ENCODE results near the gene ANKRD55. TPM values are rescaled to one million over a fixed set of nuclear protein-coding genes. Genes with fewer than 3 reads are reported as not detected.

The ANKRD55 gene
- total RNA-seq, 1 donor from 2014 or later, result 0.74 TPM

DNA sequence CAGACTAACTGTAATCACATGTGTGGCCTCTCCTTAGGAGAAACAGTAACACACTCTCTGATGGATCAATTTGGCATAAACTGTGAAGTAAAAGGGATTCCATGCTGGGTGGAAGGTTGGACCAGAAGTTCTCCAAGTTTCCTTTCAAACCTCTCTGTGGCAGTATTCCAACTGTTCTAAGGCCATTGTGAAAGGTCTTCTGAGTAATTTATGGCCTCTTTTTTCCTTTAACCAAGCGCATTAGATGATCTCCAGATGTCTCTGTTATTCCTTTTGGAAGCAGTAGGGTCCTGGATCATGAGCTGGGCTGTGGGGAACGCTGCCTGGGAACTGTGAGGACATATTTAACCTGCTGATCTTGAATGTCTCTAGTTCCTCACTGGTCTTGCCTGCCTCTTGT is 157.8 kb downstream of the ANKRD55 start:
- H3K27me3 ChIP-seq, result no peaks in the 10 kb centered on the region
- TF ChIP-seq POLR2AphosphoS5 (IDR thresholded peaks at IDR 0.05; ENCODE audit: insufficient read depth in 1 of 2, low read depth in 1 of 2) (peak; percentile 32 to 48), POLR2A (IDR thresholded peaks at IDR 0.05) (no peak)
- no peaks in the 10 kb centered on the region for H3K9me3 ChIP-seq
- intact Hi-C loops (cut with DNase I), result loop anchor here (10.0 kb wide), 2 partner anchors 51 to 81 kb away; partner anchors contain the start of gene IL6ST
- peak in 1 of 2 donors; percentile 94 for DNase-seq (ENCODE audit: extremely low spot score in 2 of 2)
- no peak overlapping the region for H3K4me3 ChIP-seq
- H3K36me3 ChIP-seq, result no peaks in the 10 kb centered on the region
- peaks cover 42% of the 10 kb centered on the region for H3K4me1 ChIP-seq
- H3K27ac ChIP-seq, result peak overlapping the region; percentile 82

DNA sequence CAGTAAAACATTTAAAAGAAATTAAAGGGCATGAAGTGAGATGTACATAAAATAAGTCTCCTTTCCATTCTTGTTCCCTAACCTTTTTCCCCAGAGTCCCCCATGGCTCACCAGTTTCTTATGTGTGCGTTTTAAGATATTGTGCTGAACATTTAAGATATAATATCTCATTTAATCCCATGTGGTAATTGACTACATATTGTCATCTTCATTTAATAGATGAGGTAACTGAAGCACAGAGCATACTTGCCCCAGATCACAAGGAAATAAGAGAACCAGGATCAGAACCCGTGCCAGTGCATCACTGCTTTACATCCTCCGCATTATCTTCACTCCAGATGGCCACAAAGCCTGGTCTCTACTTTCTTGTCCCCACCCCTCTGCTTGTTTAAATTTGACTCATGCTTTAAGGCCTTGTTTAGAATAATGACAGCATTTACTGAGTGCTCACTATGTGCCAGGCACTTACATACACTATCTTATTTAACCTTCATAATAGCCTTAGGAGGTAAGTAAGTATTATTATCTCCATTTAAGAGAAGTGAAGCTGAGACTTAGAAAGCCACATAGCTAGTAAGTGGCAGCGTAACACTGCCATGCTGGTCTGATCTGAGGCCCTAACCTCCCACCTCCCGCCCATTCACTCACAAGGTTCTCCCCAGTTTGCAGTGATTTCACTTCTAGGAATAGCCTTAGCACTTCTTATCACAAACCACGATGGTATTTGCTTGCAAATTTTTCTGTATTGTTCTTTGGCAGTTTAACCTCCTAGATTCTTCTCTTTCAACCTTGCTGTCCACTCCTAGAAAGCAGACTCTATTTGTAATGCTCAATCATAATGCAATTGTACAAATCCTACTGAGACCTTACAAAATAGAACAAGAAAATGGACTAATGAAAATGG is 160.0 kb downstream of the ANKRD55 start:
- no peak overlapping the region for H3K27ac ChIP-seq
- no peak overlapping the region for H3K4me3 ChIP-seq
- H3K27me3 ChIP-seq, result no peaks in the 10 kb centered on the region
- no peak for TF ChIP-seq POLR2A (IDR thresholded peaks at IDR 0.05)
- TF ChIP-seq, protein P1, sequence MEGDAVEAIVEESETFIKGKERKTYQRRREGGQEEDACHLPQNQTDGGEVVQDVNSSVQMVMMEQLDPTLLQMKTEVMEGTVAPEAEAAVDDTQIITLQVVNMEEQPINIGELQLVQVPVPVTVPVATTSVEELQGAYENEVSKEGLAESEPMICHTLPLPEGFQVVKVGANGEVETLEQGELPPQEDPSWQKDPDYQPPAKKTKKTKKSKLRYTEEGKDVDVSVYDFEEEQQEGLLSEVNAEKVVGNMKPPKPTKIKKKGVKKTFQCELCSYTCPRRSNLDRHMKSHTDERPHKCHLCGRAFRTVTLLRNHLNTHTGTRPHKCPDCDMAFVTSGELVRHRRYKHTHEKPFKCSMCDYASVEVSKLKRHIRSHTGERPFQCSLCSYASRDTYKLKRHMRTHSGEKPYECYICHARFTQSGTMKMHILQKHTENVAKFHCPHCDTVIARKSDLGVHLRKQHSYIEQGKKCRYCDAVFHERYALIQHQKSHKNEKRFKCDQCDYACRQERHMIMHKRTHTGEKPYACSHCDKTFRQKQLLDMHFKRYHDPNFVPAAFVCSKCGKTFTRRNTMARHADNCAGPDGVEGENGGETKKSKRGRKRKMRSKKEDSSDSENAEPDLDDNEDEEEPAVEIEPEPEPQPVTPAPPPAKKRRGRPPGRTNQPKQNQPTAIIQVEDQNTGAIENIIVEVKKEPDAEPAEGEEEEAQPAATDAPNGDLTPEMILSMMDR (IDR thresholded peaks at IDR 0.05), result no peak
- TF ChIP-seq POLR2AphosphoS5 (IDR thresholded peaks at IDR 0.05; ENCODE audit: insufficient read depth in 1 of 2, low read depth in 1 of 2), result no peak
- DNase-seq (ENCODE audit: extremely low spot score in 2 of 2), result no peak
- no peaks in the 10 kb centered on the region for H3K9me3 ChIP-seq
- H3K4me1 ChIP-seq, result peaks cover 35% of the 10 kb centered on the region
- no peaks in the 10 kb centered on the region for H3K36me3 ChIP-seq
- intact Hi-C loops (cut with DNase I), result loop anchor here (10.0 kb wide), 2 partner anchors 48 to 78 kb away; partner anchors contain the start of gene IL6ST

DNA sequence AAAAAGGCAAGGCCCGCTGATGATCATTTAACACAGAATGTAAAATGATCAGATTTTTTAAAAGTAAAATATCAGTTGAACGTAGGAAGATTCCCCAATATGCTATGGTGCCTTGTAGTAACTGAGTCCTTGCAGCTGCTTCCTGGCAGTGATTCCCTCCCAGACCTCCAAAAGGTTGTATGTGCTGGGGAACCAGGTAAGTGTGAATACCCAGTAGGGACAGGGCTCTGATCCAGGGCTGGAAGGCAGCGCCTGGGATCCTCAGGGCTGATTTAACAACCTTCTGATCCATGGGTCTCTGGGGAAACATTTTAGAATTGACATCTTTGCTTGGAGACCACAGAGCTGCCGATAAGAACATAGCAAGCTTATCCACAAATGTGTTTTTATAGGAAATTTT is 161.7 kb downstream of the ANKRD55 start:
- H3K27me3 ChIP-seq, result no peaks in the 10 kb centered on the region
- DNase-seq (ENCODE audit: extremely low spot score in 2 of 2), result no peak
- peak overlapping the region; percentile 57 for H3K27ac ChIP-seq
- H3K4me1 ChIP-seq, result peaks cover 22% of the 10 kb centered on the region
- H3K36me3 ChIP-seq, result no peaks in the 10 kb centered on the region
- H3K4me3 ChIP-seq, result no peak overlapping the region
- intact Hi-C loops (cut with DNase I), result loop anchor here (10.0 kb wide), 2 partner anchors 47 to 77 kb away; partner anchors contain the start of gene IL6ST
- TF ChIP-seq, protein P1 (IDR thresholded peaks at IDR 0.05), result no peak
- no peak for TF ChIP-seq POLR2A (IDR thresholded peaks at IDR 0.05)
- no peak for TF ChIP-seq POLR2AphosphoS5 (IDR thresholded peaks at IDR 0.05; ENCODE audit: insufficient read depth in 1 of 2, low read depth in 1 of 2)
- no peaks in the 10 kb centered on the region for H3K9me3 ChIP-seq

DNA sequence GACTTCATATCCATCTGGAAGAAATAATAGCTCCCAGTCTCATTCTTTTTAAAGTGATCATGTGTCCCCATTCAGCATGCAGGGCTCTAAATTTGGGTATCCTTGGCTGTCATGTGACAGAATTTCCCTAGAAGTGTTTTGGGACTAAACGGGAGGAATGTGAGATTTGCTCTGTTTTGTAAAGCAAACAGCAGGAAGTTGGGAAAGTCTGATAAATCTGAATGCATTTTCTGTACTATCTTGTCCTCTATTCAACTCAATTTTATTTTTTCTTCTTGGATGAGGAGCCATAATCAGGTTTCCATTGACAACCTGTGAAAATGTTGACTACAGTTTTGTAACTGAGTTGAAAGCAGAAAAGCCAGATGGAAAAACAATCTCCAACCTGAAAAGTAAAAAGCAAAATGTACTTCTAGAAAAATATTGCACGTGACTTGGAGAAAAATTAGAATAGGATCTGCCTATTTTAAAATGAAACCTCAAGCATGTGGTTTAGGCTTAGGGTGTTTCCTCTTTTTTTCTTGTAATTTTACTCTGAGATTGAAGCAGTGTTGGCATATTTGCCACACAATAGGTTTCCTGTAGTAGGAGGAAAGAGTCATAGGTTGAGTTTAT is 162.2 kb downstream of the ANKRD55 start:
- Histone ChIP-seq H3K27ac (peak overlapping the region; percentile 57), H3K9me3 (no peaks in the 10 kb centered on the region), H3K36me3 (no peaks in the 10 kb centered on the region), H3K4me3 (no peak overlapping the region), H3K27me3 (no peaks in the 10 kb centered on the region), H3K4me1 (peaks cover 18% of the 10 kb centered on the region)
- DNase-seq (ENCODE audit: extremely low spot score in 2 of 2), result no peak
- intact Hi-C loops (cut with DNase I), result loop anchor here (10.0 kb wide), 2 partner anchors 46 to 76 kb away; partner anchors contain the start of gene IL6ST
- TF ChIP-seq POLR2AphosphoS5 (IDR thresholded peaks at IDR 0.05; ENCODE audit: insufficient read depth in 1 of 2, low read depth in 1 of 2), result peak in 1 of 2 donors; percentile 25
- TF ChIP-seq, protein P1 (IDR thresholded peaks at IDR 0.05), result no peak
- no peak for TF ChIP-seq POLR2A (IDR thresholded peaks at IDR 0.05)

DNA sequence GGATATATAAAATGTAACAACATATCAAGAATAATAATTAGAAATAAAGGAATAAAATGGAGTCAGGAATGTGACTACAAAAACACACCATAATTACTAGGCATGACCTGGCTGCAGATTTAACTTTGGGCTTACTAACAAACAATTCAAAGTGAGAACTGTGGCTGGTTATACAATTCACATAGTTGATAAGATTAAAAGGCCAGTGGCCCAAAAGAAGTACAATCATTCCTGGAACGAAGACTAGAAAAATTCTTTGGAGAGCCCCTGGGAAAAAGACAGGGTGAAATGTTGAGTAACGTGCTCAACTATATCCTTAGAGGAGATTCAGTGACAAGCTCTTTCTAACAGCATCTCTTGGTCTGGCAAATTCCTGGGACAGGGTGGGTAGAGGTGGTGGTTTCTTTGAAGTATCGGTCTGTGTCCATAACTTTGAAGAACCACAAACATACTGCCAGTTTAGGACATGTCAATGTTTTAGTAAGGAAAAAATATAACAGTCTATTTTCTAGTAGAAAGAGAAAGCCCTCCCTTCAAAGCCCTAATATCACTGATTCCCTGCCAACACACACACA is 163.4 kb downstream of the ANKRD55 start:
- TF ChIP-seq POLR2AphosphoS5 (IDR thresholded peaks at IDR 0.05; ENCODE audit: insufficient read depth in 1 of 2, low read depth in 1 of 2) (no peak), POLR2A (IDR thresholded peaks at IDR 0.05) (no peak)
- TF ChIP-seq, protein P1 (IDR thresholded peaks at IDR 0.05), result no peak
- no peaks in the 10 kb centered on the region for H3K9me3 ChIP-seq
- H3K27ac ChIP-seq, result no peak overlapping the region

More for the DNA sequence above, 163.4 kb downstream of the ANKRD55 start:
- H3K27me3 ChIP-seq, result no peaks in the 10 kb centered on the region
- no peak for DNase-seq (ENCODE audit: extremely low spot score in 2 of 2)
- H3K4me1 ChIP-seq, result peaks cover 13% of the 10 kb centered on the region
- intact Hi-C loops (cut with DNase I), result loop anchor here (10.0 kb wide), 2 partner anchors 45 to 75 kb away; partner anchors contain the start of gene IL6ST
- no peaks in the 10 kb centered on the region for H3K36me3 ChIP-seq
- H3K4me3 ChIP-seq, result no peak overlapping the region
